NCI-H2227 (cell line): ENCODE data around the gene ALOX5.

Experiments used
- DNase-seq: peaks from one replicate; lab custom pipeline; 2025; ENCODE audit not compliant: unreplicated experiment; lab: John Stamatoyannopoulos, UW

Gene ALOX5

GRCh38 chr10:45441239-45442190 is 67.5 kb downstream of the ALOX5 start:
- no peak for DNase-seq

DNA sequence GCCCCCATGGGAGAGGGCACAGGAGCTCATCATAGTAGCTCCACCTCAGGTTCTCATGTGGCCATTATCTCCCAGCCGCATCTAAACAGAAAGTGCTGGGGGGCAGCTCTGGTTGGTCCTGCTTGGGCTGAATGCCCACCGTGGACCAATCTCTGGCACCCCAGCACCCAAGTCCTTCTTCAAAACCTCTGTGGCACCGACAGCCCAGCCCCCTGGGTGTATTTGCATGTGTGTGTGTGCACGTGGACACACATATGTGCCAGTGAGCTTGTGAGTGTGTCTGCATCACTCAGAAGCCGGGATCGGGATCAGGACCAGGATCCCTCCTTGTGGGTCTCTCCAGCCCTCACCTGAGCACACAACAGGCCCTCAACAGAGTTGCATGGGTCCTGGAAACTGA is 68.2 kb downstream of the ALOX5 start:
- DNase-seq: no peak

- no peak for DNase-seq
These were observed 68.6 kb downstream of the ALOX5 start for GRCh38 chr10:45442662-45443061.

GRCh38 chr10:45443101-45444009 is 69.3 kb downstream of the ALOX5 start:
- DNase-seq: no peak

- no peak for DNase-seq
These were observed 70.0 kb downstream of the ALOX5 start for GRCh38 chr10:45444022-45444421.

GRCh38 chr10:45444976-45445898 is 71.2 kb downstream of the ALOX5 start:
- no peak for DNase-seq

DNA sequence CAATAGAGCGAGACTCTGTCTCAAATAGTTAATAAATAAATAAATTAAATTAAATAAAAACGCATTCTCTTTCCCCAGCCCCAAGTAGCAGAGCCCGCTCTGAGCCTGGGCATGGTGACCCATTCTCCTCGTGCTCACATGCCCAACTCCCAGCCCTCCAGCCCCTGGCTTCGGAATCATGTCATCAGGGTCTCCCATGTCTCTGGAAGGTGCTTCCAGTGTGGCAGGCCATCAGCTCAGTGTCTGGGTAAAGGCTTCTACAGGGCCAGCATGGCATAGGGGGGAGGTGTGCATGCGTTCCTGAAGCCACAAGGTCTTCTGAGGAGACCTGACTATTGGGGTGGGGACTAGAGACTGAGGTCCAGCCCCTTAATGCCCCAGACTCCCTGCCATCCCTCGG is 72.8 kb downstream of the ALOX5 start:
- no peak for DNase-seq

GRCh38 chr10:45447416-45447815 is 73.4 kb downstream of the ALOX5 start:
- DNase-seq: no peak

DNA sequence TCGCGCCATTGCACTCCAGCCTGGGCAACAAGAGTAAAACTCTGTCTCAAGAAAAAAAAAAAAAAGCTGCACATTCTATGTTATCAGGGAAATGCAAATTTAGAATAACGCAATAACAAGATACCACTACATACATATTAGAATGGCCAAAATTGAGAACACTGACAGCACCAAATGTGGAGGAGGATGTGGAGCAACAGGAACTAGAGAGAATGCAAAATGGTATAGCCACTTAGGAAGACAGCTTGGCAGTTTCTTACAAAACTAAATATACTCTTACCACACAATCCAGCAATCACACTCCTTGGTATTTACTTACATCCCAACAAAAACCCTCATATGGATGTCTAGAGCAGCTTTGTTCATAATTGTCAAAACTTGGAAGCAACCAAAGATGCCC is 76.8 kb downstream of the ALOX5 start:
- DNase-seq: no peak

DNA sequence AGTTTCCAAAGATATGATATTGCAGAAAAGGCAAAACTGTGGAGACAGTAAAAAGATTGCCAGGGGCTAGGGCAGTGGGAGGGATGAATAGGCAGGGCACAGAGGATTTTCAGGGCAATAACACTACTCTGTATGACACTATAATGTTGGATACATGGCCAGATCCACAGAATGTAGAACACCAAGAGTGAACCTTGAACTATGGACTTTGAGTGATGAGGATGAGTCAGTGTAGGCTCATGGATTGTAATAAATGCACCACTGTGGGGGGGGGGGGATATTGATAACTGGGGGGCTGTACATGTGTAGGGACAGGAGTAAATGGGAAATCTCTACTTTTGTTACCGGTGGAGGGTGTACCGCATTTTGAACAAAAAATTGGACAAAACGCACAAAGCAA is 77.4 kb downstream of the ALOX5 start:
- no peak for DNase-seq

DNA sequence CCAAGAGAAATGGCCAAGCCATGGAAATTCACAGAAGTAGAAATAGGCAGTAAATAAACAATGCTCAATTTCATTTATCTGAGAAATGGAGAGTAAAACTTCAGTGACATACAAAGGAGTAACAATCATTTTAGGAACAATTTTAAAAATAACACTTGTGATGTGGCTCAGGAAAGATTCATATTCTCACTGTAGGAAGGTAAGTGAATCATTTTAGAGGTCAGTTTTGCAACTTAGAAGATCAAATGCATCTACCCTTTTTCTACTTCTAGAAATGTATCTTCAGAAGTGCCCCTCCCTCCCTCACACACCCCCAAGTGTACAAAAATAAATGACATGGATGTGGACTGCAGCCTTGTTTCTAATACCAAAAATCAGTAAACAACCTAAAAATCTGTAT is 78.3 kb downstream of the ALOX5 start:
- no peak for DNase-seq

DNA sequence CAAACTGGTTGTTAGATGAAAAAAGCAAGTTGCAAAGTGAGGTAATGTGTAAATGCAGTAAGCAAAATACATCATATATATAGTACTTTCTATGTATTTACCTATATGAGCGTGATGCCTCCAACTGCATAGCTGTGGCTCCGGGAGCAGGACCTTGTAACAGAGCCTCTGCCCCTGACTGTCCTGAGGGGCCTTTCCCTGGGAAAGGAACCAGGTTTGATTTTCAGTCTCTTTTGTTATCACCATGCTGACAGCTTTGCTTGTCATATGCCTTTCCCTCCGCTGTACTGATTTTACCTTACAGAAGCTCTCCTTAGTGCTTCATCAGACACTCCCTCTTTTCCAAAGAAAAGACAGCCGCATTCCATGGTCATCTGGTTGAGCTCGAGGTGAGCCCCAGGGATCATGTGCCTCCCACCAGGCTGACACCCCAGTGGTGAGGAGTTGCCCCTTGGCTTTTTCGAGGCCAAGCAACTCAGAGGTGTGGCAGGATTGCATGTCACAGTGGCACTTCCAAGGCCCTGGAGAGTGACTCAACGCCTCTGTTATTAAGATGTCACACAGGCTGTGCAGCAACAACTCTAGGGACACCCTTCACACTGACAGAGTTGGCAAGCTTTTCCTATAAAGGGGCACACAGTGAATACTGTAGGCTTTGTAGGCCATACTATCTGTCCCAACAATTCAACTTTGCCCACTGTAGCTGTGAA is 78.9 kb downstream of the ALOX5 start:
- DNase-seq: no peak

GRCh38 chr10:45453639-45454255 is 79.7 kb downstream of the ALOX5 start:
- no peak for DNase-seq

- no peak for DNase-seq
These were observed 80.2 kb downstream of the ALOX5 start for GRCh38 chr10:45454262-45454661.

DNA sequence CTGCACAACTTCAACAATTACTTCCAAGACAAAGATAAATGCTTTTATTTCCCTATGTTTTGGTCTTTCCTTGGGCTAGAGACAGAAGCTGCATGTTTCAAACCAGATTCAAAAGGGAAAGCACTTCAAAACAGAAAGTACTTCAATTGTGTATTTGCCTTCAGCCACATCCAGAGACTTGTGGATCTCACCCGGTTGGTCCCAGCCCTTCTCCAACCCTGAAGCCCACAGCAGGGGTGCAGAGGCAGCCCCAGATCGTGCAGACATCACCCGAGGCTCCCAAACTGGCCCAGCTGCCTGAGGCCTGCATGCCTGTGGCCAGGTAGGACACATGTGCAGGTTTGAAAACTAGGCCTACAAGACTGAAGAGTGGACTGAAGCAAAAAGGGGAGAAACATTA is 80.8 kb downstream of the ALOX5 start:
- no peak for DNase-seq

- DNase-seq: no peak
These were observed 82.2 kb downstream of the ALOX5 start for GRCh38 chr10:45456233-45456632.

DNA sequence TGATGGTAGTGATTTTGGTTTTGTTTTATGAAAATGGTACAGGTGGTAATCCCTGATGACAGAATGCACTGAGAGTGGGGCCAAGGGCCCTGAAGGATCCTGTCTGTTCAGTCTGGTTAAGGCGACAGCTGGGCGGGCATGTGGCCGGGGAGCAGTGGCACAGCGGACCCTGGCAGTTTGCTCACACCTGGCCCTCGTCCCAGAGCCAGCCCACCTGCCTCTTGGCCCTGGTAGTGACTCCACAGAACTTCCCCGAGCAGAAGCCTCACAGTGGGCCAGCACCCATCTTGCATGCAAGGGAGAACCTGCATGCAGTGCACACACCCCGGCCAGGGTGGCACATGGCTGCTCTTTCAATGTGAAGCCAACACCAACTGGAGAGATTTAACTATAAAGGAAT is 82.8 kb downstream of the ALOX5 start:
- no peak for DNase-seq

DNA sequence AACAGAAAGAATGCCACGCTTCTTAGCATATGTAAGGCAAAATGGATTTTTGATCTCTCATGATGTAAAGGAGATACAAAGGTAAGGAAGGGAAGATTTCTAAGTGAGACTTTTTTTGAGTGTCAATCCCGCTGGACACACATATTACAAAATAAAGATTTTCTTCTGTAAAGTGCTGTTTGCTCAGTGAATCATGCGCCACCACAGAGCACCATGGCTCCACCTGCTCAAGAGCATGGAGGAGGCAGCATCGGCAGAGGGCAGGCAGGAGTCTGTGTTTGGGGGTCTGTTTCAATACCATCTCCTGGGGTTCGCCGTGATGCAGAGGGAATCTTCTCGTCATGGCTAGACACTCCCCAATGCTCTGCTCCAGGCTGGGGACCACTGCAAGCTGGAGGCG is 83.5 kb downstream of the ALOX5 start:
- no peak for DNase-seq

DNA sequence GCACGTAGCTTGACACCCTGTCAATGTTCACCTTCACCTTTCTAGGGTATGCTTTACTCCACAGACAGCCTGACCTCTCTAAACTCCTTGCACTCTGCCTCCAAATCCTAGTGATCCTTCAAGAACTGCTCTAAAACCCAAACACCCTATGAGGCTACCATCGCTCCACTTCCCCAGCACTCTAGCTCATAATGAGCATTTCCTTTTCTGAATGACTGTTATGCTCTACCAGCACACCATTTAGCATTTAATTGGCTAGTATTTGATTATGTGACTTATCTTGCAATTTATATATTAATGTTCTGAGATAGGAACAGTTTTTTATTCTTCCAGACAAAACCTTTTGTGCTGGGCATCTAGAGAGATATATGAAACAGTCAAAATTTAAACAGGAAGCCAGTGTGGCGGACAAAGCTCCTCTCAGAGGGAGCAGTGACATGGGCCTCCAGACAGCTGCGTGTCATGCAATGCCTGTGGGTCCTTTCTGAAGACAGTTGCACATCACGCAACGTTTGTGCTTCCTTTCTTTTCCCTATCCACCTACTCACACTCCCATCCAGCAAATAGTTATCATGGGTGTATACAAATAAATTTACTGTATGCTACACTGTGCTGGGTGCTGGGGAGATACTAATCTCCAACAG is 86.3 kb downstream of the ALOX5 start:
- no peak for DNase-seq
